UCSD-AML1 (cell line): ENCODE data around the gene PRKRA.
"Not testable (repeated sequence)": the region's sequence is repeated elsewhere in the genome, so short reads cannot be mapped to it uniquely, and the experiment has no call there.

ENCODE experiments used
- DNase-seq: peaks from one replicate; lab custom pipeline; 2025; ENCODE audit not compliant: unreplicated experiment; lab: John Stamatoyannopoulos, UW

Gene PRKRA

GRCh38 chr2:178414266-178415247 lies 36.4 kb downstream of the PRKRA start:
- DNase-seq: peak; percentile 88

DNA sequence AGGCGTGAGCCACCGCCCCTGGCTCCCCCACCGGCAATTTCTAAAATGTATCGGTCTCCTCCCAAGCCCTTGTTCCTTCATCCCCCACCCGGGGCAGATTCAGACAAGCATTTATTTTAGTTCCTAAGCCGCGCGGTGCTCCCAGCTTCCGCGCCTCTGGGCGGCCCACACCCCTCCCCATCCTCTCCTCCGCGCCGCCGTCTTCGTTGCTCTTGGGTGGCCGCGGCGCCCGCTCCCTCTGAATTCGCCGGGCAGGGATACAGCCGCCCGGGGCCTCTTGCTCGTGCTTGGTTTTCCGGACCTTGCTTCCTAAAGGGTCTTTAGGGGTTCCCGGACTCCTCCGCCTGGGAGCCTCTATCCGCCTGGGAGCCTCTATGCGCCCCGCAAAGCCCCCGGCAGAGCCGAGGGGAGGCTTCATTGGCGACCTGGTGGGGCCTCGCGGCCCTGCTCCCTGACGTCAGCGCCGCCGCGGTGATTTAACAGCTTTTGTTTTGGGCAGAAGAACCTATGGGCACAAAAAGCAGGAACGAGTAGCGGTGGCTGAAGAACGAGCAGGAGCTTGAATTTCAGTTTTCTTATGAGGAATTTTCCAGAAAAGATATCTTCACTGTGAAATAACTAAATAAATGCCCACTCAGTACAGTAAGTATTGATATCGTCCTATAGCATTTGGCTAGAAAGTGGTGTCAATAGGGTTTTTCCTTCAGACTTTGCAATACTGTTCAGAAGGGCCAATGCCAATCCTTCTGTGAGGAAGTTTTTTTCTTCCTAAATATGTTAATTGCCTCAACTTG lies 37.3 kb downstream of the PRKRA start:
- DNase-seq: peak; percentile 85

DNA sequence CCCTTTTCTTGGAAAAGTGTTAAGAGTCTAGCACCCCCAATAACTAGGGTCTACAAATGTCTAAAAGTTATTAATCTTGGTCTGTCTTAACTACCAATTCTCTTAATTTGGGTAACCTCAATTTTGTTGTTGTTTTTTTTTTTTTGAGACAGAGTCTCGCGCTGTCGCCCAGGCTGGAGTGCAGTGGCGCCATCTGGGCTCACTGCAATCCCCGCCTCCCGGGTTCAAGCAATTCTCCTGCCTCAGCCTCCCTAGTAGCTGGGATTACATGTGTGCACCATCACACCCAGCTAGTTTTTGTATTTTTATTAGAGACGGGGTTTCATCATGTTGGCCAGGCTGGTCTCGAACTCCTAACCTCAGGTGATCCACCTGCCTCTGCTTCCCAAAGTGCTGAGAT lies 38.5 kb downstream of the PRKRA start:
- DNase-seq: not testable (repeated sequence)

GRCh38 chr2:178412047-178412446 lies 38.9 kb downstream of the PRKRA start:
- no peak for DNase-seq

GRCh38 chr2:178409261-178409660 lies 41.7 kb downstream of the PRKRA start:
- DNase-seq: no peak

DNA sequence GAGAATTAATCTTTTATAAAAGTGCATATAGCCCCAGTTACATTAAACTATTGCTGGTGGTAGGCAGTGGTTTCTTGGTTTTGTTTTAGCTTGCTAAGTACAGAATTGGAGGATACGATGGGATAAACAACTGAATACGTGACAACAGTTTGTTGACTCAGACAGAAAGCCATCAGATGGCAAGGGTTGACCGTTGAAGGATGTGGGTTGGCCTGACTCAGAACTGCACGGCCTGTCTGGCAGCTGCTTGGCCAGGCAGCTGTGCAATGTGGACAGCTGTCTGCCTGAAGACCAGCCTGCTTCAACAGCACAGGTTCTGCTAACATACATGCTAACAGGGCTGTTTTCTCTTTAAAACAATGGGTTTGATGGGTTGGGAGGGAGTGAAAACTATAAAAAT lies 46.6 kb downstream of the PRKRA start:
- peak; percentile 42 for DNase-seq

GRCh38 chr2:178403671-178404306 lies 47.2 kb downstream of the PRKRA start:
- DNase-seq: no peak

GRCh38 chr2:178401994-178402437 lies 49.0 kb downstream of the PRKRA start:
- no peak for DNase-seq

- DNase-seq: no peak
These were observed 53.9 kb downstream of the PRKRA start for GRCh38 chr2:178397002-178397605.

DNA sequence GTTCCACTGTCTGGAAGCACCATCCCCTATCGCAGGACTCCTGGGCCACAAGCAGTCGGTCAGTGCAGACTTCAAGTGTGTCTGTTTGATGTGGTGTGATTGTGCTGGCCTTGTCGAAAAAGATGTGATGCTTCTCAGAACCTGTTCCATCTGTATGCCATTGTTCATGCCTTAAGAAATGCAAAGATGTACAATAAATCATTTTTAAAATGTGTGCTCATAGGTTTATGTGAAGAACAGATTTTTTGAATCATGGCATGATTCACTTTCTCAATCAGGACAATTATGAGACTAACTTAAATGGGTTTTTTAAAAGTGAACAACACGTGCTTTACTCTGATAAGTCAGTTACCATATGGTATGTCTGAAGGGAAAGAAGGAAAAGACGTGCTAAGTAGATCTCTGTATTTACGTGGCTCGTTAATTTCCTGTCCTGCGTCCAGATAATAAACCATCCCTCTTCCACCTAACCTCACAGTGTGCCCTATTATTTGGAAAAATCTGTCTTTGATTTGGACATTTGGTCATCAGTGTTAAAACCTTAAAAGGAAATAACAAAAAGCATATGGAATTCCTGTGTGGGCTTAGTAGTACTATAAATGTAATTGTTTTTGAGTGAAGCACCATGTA lies 54.9 kb downstream of the PRKRA start:
- no peak for DNase-seq

GRCh38 chr2:178395295-178395694 lies 55.7 kb downstream of the PRKRA start:
- DNase-seq: no peak

- DNase-seq: no peak
These were observed 56.1 kb downstream of the PRKRA start for GRCh38 chr2:178394859-178395258.

DNA sequence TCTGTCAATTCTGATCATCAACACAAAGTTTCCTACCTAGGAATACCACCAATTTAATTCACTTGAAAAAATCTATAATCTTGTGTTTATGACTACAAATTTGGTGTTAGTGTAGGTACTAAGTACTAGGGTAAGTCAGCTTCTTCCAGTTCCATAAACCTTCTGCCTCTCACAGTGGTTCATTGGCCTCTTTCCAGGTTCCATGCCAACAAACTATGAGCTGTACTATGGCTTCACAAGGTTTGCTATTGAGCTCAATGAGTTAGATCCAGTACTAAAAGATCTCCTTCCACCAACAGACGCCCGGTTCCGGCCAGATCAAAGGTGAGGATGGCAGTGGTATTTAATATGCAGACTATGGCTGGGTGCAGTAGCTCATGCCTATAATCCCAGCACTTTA lies 58.8 kb downstream of the PRKRA start:
- DNase-seq: no peak

- DNase-seq: no peak
These were observed 59.3 kb downstream of the PRKRA start for GRCh38 chr2:178391701-178392100.

DNA sequence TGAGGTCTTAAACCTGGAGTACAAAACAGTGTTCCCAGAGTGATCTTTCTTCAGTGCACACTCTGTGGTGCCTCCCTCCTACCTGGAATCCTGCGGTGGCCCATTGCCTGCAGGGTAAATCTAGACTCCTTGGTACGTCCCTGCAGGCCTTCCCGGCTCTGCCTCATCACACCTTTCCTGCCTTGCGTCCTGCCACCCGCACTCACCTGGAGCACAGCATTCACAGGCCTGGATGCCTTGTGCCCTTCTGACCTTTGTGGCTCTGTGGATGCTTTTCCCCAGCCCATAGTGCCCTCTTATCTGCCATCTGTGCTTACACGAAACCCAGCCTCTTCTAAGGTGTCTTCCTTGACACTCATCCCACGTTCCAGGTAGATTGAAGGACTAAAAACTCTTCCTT lies 62.7 kb downstream of the PRKRA start:
- DNase-seq: no peak

- DNase-seq: no peak
These were observed 63.9 kb downstream of the PRKRA start for GRCh38 chr2:178386986-178387597.

DNA sequence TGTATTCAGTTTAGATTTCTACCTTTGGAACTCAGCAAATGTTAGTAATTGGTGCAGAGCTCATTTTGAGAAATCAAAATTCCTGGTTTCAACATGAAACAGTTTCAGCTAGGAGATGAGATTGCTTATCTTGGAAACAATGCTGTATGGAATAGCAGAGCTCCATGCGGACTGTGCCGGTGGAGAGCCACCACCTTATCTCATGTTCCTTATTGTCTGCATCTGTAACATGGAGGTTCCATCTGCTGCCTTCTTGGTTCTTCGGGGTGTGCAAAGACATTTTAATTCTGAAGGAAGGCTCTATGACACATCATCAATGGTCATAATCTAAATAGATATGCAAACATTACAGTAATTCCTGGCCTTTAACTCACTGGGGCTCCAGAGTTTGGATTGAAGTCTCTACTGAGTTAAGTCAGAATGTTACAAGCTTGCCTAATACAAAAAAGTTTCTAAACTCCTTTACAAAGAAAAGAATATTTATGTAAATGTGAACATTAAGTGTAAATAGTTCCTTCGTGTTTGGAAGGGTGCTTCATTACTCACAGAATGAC lies 65.3 kb downstream of the PRKRA start:
- no peak for DNase-seq

DNA sequence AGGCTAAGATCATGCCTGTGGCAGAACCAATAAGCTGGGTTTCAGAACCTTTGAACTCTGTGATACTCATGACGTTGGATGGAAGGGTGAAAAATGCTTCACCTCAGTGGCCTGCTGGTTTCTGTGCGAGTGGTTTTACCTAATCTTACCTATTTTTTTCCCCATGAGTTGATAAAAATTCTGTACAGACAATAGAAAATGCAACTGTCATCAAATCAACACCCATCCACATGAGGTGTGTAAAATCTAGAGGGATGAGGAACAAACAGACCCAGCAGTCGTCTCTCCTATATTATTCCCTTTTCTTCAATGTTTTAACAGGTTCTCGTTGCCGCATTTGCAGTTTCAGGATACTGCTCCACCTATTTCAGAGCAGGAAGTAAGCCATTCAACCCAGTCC lies 67.3 kb downstream of the PRKRA start:
- no peak for DNase-seq
